ENCODE data around the gene LACRT. TPM values are rescaled to one million over a fixed set of nuclear protein-coding genes. Genes with fewer than 3 reads are reported as not detected.

LACRT gene
- total and polyA plus RNA-seq, 7 donors: not detected

DNA sequence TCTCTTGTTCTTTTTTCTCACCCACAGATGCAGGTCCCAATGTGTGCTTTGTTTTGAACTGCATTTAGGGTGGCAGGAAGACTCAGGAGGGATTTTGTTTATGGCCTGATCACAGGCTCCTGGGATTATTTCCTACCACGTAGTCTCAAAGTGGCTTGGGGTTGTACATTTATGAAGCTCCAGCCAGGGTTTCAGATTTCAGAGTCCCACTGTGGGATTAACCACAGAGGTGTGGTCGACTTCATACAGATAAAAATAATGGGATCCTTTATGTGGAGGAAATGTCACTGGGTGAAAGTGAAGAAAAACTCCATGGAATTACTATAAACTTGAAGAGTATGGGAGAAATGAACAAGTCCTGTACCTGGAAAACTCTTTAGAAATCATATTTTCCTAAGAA is 32.0 kb downstream of the LACRT start:
- Histone ChIP-seq H3K4me1 (no peaks in the 10 kb centered on the region), H3K27ac (no peak overlapping the region), H3K9me3 (no peaks in the 10 kb centered on the region), H3K27me3 (no peaks in the 10 kb centered on the region), H3K4me3 (no peak overlapping the region), H3K36me3 (no peaks in the 10 kb centered on the region)
- TF ChIP-seq EP300 (IDR thresholded peaks at IDR 0.05) (no peak), POLR2AphosphoS5 (IDR thresholded peaks at IDR 0.05) (no peak), POLR2A (IDR thresholded peaks at IDR 0.05) (no peak)
- TF ChIP-seq, protein P1, sequence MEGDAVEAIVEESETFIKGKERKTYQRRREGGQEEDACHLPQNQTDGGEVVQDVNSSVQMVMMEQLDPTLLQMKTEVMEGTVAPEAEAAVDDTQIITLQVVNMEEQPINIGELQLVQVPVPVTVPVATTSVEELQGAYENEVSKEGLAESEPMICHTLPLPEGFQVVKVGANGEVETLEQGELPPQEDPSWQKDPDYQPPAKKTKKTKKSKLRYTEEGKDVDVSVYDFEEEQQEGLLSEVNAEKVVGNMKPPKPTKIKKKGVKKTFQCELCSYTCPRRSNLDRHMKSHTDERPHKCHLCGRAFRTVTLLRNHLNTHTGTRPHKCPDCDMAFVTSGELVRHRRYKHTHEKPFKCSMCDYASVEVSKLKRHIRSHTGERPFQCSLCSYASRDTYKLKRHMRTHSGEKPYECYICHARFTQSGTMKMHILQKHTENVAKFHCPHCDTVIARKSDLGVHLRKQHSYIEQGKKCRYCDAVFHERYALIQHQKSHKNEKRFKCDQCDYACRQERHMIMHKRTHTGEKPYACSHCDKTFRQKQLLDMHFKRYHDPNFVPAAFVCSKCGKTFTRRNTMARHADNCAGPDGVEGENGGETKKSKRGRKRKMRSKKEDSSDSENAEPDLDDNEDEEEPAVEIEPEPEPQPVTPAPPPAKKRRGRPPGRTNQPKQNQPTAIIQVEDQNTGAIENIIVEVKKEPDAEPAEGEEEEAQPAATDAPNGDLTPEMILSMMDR (IDR thresholded peaks at IDR 0.05): no peak
- intact Hi-C loops (cut with DNase I): loop anchor here (2.0 kb wide), 1 partner anchor 356 kb away; no protein-coding TSS in a partner anchor
- 46 to 56% methylated on average over 2 of the region's 2 CpGs for WGBS, 2 donors
- no peak for DNase-seq

DNA sequence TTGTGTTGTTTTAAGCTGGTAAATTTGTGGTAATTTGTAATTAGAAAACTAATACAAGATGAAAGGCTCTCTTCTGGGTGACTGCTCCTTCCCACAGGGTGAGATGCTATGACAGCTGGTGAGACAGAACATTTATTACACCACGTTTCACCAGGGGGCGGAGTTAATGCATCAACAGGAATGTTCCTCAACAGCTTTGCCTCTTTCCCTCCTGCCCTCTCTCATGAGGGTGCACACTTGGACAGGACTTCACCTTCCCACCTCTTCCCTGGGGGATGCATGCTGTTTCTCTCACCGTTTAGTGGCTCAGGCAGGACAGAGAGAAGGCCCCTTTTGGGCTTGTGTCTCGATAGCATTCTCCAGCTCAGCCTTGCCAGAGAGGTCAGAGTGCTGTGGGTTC is 32.9 kb downstream of the LACRT start:
- Histone ChIP-seq H3K27ac (no peak overlapping the region), H3K27me3 (no peaks in the 10 kb centered on the region), H3K9me3 (no peaks in the 10 kb centered on the region), H3K4me1 (no peaks in the 10 kb centered on the region), H3K4me3 (no peak overlapping the region), H3K36me3 (no peaks in the 10 kb centered on the region)
- DNase-seq: no peak
- intact Hi-C loops (cut with DNase I): loop anchor here (2.0 kb wide), 1 partner anchor 357 kb away; no protein-coding TSS in a partner anchor
- TF ChIP-seq EP300 (IDR thresholded peaks at IDR 0.05) (no peak), POLR2AphosphoS5 (IDR thresholded peaks at IDR 0.05) (no peak)
- WGBS, 2 donors: 54 to 59% methylated on average over 4 of the region's 4 CpGs

DNA sequence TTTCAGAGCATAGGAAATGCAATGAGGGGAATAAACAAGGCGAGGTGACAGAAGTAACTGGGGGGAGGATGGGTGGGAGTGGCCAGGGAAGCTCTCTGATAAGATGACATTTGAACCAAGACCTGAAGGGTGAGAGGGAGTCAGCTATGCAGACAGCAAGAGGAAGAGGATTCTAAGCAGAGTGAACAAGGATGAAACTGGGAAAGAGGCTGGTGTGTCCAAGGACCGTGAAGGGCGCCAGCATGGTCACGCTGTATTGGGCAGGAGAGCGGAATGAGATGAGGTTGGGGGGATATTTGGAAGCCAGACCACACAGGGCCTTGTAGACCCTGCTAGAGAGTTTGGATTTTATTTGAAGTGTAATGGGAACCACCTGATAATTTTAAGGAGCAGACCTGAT is 35.7 kb downstream of the LACRT start:
- H3K4me1 ChIP-seq: peaks cover 0 to 5% (median 2%) of the 10 kb centered on the region in 4 donors
- H3K4me3 ChIP-seq: no peak overlapping the region
- no peaks in the 10 kb centered on the region for H3K36me3 ChIP-seq
- 87 to 88% methylated on average over 5 of the region's 5 CpGs for WGBS, 2 donors
- no peak overlapping the region for H3K27ac ChIP-seq
- no peaks in the 10 kb centered on the region for H3K9me3 ChIP-seq
- no peak for DNase-seq
- intact Hi-C loops (cut with DNase I): loop anchor here (10.0 kb wide), 1 partner anchor 1056 kb away; no protein-coding TSS in a partner anchor
- H3K27me3 ChIP-seq: no peaks in the 10 kb centered on the region
- TF ChIP-seq, protein P1 (IDR thresholded peaks at IDR 0.05): no peak
- TF ChIP-seq EP300 (IDR thresholded peaks at IDR 0.05): no peak
- no peak for TF ChIP-seq POLR2AphosphoS5 (IDR thresholded peaks at IDR 0.05)
- TF ChIP-seq POLR2A (IDR thresholded peaks at IDR 0.05): no peak

DNA sequence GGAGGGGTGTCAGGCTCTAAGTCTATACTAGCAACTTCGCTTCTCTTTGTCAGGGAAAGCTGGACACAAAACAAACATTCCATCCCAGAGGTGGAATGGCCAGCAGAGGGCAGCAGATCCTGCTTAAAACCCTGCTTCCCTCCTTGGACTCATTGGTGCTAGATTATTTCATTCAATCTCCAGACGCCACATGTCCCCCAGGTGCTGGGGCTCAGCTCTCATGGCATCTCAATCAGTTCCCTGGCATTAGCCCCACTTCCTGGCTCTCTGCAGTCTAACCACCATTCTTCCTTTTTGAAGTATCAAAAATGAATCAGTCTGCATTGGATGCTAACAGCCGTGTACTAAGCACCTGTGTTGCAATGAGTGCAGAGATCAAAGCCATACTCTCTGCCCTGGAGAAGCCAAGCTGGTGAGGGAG is 38.2 kb downstream of the LACRT start:
- H3K36me3 ChIP-seq: no peaks in the 10 kb centered on the region
- TF ChIP-seq, protein P1 (IDR thresholded peaks at IDR 0.05): peak in 3 of 4 experiments; percentile 51 to 84 (median 66)
- no peak for TF ChIP-seq POLR2A (IDR thresholded peaks at IDR 0.05)
- no peak for TF ChIP-seq POLR2AphosphoS5 (IDR thresholded peaks at IDR 0.05)
- no peak for TF ChIP-seq EP300 (IDR thresholded peaks at IDR 0.05)
- intact Hi-C loops (cut with DNase I): loop anchor here (2.0 to 10.0 kb wide), 2 partner anchors 16 to 1058 kb away; no protein-coding TSS in a partner anchor
- no peak overlapping the region for H3K27ac ChIP-seq
- no peaks in the 10 kb centered on the region for H3K27me3 ChIP-seq
- WGBS, 2 donors: 20 to 27% methylated on average over 3 of the region's 3 CpGs
- H3K9me3 ChIP-seq: no peaks in the 10 kb centered on the region
- peak; percentile 76 for DNase-seq
- no peak overlapping the region for H3K4me3 ChIP-seq
- H3K4me1 ChIP-seq: peaks cover 0 to 17% (median 13%) of the 10 kb centered on the region in 4 donors

DNA sequence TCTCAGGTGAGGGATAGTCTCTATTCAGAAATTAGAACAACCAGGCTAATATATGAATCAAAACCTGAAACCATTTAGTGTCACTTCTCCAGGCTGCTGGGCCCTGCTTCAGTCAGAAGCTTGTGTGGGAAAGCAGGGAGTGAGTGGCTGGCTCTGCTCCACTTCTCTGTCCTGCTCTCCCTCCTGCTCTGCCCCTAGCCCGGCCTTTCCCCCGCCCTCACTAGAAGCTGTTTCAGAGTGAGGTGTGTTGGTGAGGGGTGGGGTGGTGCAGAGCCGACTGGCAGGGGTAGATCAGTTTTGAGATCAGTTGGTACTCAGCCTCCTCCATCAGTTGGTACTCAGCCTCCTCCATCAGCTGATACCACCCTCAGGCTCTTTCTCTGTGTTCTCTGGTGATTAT is 39.2 kb downstream of the LACRT start:
- intact Hi-C loops (cut with DNase I): loop anchor here (10.0 kb wide), 1 partner anchor 1059 kb away; no protein-coding TSS in a partner anchor
- Histone ChIP-seq H3K9me3 (no peaks in the 10 kb centered on the region), H3K27ac (no peak overlapping the region), H3K4me1 (peaks cover 0 to 28% (median 24%) of the 10 kb centered on the region in 4 donors), H3K4me3 (no peak overlapping the region), H3K36me3 (no peaks in the 10 kb centered on the region), H3K27me3 (no peaks in the 10 kb centered on the region)
- TF ChIP-seq, protein P1 (IDR thresholded peaks at IDR 0.05): no peak
- TF ChIP-seq POLR2A (IDR thresholded peaks at IDR 0.05): no peak
- TF ChIP-seq POLR2AphosphoS5 (IDR thresholded peaks at IDR 0.05): no peak
- TF ChIP-seq EP300 (IDR thresholded peaks at IDR 0.05): no peak
- no peak for DNase-seq
- 79 to 84% methylated on average over 3 of the region's 3 CpGs for WGBS, 2 donors

Data from sigmoid colon (tissue), 7 donors.